ENCODE data around the gene NPSR1.
"Not testable (repeated sequence)": the region's sequence is repeated elsewhere in the genome, so short reads cannot be mapped to it uniquely, and the experiment has no call there.

The NPSR1 gene

DNA sequence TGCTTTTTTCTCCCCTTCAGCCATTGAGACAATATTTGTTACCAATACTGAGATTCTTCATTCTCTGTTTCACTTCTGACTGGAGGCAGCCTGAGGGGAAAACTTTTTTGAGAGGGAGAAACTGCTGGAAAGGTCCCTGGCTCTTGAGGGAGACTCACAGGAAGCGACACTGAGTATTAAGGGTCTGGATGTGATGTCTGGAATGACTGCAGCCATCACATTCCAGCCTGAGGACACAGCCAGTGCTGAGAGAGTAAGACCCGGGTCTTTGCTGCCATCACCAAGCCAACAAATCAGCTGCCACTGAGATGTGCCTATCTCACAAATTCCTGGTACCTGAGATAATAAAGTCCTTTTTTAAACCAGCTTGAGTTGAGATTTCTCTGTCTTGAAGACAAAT is 221.9 kb downstream of the NPSR1 start:
- DNase-seq = no peak

GRCh38 chr7:34883855-34884254 is 225.8 kb downstream of the NPSR1 start:
- not testable (repeated sequence) for DNase-seq

GRCh38 chr7:34886856-34887255 is 228.8 kb downstream of the NPSR1 start:
- DNase-seq = no peak

GRCh38 chr7:34889951-34890350 is 231.9 kb downstream of the NPSR1 start:
- DNase-seq = no peak

GRCh38 chr7:34895202-34895601 is 237.2 kb downstream of the NPSR1 start:
- DNase-seq = no peak

All from NCI-H774 (cell line).